Measurements from ENCODE around the gene TIMM44. TPM values are rescaled to one million over a fixed set of nuclear protein-coding genes. Genes with fewer than 3 reads are reported as not detected.
"Not testable (repeated sequence)": the region's sequence is repeated elsewhere in the genome, so short reads cannot be mapped to it uniquely, and the experiment has no call there.

The TIMM44 gene
- total RNA-seq, 2 experiments from 2014 or later, result 48.4 to 50.9 TPM

DNA sequence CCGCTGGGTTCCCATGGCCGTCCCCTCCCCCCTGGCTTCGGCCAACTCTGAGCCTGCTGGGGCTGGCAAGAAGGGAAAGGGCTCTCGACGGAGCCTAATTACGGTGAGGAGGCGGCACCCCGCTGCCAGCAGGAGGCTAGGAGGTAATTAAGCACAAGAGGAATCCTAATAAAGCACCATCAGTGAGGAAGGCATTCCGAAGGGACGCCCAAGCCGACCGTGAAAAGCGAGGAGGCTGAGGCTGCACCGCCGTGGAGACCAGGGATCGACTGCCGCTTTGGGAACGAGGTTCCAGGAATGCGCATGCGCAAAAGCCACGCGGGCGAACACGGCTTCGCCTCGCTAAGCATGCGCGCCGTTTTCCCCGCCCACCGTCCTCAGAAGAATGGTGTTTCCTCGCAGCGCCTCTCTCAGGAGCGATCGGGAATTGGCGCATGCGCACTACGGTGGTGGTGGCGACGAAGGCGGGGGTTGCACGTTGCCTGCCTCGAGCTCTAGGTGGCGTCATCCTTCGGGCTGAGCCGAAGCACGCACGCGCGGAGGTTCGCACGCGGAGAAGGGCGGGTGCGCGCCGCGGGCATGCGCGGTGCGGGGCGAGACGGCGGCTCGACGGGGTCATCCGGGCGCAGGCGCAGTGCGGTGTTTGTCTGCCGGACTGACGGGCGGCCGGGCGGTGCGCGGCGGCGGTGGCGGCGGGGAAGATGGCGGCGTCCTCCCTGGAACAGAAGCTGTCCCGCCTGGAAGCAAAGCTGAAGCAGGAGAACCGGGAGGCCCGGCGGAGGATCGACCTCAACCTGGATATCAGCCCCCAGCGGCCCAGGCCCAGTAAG is 40.0 kb downstream of the TIMM44 start, which contains the start of gene MAP2K7:
TSS of gene MAP2K7 (plus strand) at position 634 of the 830 bp plus-strand sequence. CDS start at position 702, 68 bp downstream.
- peak; percentile 100 for DNase-seq
- ChIA-PET POLR2A (interaction anchor here (0.8 to 1.6 kb wide), 8 partner anchors 8 to 274 kb away, joined by 3 to 25 read pairs (median 7); partner anchors contain the start of genes PET100, SNAPC2, TIMM44 and XAB2), CTCF (interaction anchor here (0.5 to 2.5 kb wide), 14 partner anchors 15 to 335 kb away, joined by 3 to 24 read pairs (median 4); partner anchors contain the start of genes SNAPC2, TIMM44 and TRAPPC5)
- H3K4me3 Mint-ChIP-seq, result peak within 1 kb of the TSS; percentile 85
- H3K9me3 Mint-ChIP-seq, result no peaks in the 10 kb centered on the region
- H3K36me3 Mint-ChIP-seq (ENCODE audit: low read depth), result peaks cover 17% of the 10 kb centered on the region
- peaks cover 30% of the 10 kb centered on the region for H3K4me1 Mint-ChIP-seq
- no peaks in the 10 kb centered on the region for H3K27me3 Mint-ChIP-seq
- H3K27ac Mint-ChIP-seq, result peak within 1 kb of the TSS; percentile 89

DNA sequence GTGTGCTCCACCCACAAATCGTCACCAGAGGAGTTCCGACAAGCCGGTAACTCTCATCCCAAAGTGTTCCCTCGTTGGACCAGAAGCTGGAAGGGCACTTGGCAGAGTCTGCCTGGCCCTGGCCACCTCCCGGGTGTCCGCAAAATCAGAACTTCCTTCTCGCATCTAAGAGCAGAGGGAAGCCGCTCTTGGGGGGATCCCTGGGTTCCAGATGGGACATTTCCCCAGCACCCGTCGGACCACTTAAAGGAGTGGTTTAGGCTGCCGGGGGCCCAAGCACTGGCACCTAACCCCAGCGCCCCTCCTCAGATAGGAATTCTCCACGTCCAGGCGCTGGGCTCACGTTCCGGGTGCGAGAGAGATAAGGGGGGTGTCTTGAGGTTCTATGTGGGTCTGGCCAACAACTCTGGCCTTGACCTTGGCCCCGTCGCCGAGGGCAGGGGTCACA is 40.6 kb downstream of the TIMM44 start:
- Mint-ChIP-seq H3K27ac (peak overlapping the region; percentile 89), H3K9me3 (no peaks in the 10 kb centered on the region)
- POLR2A ChIA-PET, result interaction anchor here (0.8 to 1.6 kb wide), 8 partner anchors 9 to 273 kb away, joined by 3 to 25 read pairs (median 7); partner anchors contain the start of genes PET100, SNAPC2, TIMM44 and TRAPPC5

DNA sequence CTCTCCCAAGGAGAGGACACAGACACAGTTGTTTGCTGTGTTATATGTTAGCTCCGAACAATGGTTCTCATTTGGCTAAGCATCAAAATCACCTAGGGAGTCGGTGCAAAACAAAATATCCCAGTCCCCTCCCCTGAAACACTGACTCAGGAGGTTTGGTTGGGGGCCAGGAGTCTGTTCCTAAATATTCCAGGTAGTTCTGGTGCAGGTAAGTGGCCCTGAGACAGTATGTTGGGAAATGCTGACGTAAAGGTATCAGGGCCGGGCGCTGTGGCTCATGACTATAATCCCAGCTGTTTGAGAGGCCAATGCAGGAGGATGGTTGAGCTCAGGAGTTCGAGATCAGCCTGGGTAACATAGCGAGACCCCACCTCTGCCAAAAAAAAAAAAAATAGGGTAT is 42.1 kb downstream of the TIMM44 start:
- CTCF ChIA-PET, result interaction anchor here (1.1 to 1.4 kb wide), 4 partner anchors 18 to 333 kb away, joined by 3 to 6 read pairs (median 4); no protein-coding TSS in a partner anchor
- no peaks in the 10 kb centered on the region for H3K27me3 Mint-ChIP-seq
- POLR2A ChIA-PET, result interaction anchor here (0.9 kb wide), 1 partner anchor 19 kb away, joined by 5 read pairs; the partner anchor contains the start of gene SNAPC2
- no peaks in the 10 kb centered on the region for H3K9me3 Mint-ChIP-seq
- H3K27ac Mint-ChIP-seq, result no peak overlapping the region
- H3K4me1 Mint-ChIP-seq, result peaks cover 30% of the 10 kb centered on the region
- peaks cover 17% of the 10 kb centered on the region for H3K36me3 Mint-ChIP-seq (ENCODE audit: low read depth)
- H3K4me3 Mint-ChIP-seq, result no peak overlapping the region
- no peak for DNase-seq

More for the DNA sequence above, 40.6 kb downstream of the TIMM44 start:
- H3K27me3 Mint-ChIP-seq, result no peaks in the 10 kb centered on the region
- peaks cover 17% of the 10 kb centered on the region for H3K36me3 Mint-ChIP-seq (ENCODE audit: low read depth)
- peak overlapping the region; percentile 84 for H3K4me3 Mint-ChIP-seq
- CTCF ChIA-PET, result interaction anchor here (0.8 to 2.5 kb wide), 8 partner anchors 16 to 335 kb away, joined by 3 to 24 read pairs (median 6); partner anchors contain the start of genes SNAPC2, TIMM44 and TRAPPC5
- peaks cover 30% of the 10 kb centered on the region for H3K4me1 Mint-ChIP-seq
- no peak for DNase-seq

DNA sequence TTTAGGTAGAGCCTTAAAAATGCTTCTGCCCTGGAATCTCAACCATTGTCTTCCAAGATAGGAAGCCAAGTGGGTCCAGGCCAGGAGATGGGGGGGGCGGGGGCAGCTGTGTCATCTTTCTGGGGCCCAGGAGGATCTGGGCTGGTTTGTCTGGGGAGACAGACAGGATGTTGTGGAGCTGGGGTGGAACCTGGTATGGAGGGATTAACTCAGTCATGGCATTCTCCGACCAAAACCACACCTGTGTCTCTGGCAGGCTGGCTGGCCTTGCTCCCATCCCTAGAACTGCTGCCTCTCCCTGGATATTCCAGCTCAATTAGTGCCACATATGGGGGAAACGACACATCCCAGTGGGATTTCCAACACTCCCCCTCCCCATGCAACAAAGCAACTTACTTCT is 42.5 kb downstream of the TIMM44 start:
- Mint-ChIP-seq H3K36me3 (ENCODE audit: low read depth) (peaks cover 15% of the 10 kb centered on the region), H3K27me3 (no peaks in the 10 kb centered on the region), H3K4me1 (peaks cover 27% of the 10 kb centered on the region), H3K27ac (no peak overlapping the region), H3K9me3 (no peaks in the 10 kb centered on the region), H3K4me3 (no peak overlapping the region)
- CTCF ChIA-PET, result interaction anchor here (1.2 to 1.4 kb wide), 2 partner anchors 17 to 42 kb away, joined by 3 read pairs; partner anchors contain the start of gene TIMM44
- no peak for DNase-seq
- POLR2A ChIA-PET, result interaction anchor here (0.8 kb wide), 1 partner anchor 43 kb away, joined by 4 read pairs; the partner anchor contains the start of gene TIMM44

DNA sequence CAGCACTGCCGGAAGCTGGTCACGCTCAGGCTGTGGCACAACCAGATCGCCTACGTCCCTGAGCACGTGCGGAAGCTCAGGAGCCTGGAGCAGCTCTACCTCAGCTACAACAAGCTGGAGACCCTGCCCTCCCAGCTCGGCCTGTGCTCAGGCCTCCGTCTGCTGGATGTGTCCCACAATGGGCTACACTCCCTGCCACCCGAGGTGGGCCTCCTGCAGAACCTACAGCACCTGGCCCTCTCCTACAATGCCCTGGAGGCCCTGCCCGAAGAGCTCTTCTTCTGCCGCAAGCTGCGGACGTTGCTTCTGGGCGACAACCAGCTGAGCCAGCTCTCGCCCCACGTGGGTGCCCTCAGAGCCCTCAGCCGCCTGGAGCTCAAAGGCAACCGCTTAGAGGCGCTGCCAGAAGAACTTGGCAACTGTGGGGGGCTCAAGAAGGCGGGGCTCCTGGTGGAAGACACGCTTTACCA is 43.0 kb downstream of the TIMM44 start:
- peaks cover 24% of the 10 kb centered on the region for H3K4me1 Mint-ChIP-seq
- no peak overlapping the region for H3K27ac Mint-ChIP-seq
- CTCF ChIA-PET, result interaction anchor here (0.8 to 1.2 kb wide), 2 partner anchors 25 to 43 kb away, joined by 3 read pairs; partner anchors contain the start of gene TIMM44
- no peak for DNase-seq
- no peaks in the 10 kb centered on the region for H3K9me3 Mint-ChIP-seq
- no peak overlapping the region for H3K4me3 Mint-ChIP-seq
- H3K27me3 Mint-ChIP-seq, result no peaks in the 10 kb centered on the region
- H3K36me3 Mint-ChIP-seq (ENCODE audit: low read depth), result peaks cover 11% of the 10 kb centered on the region
- POLR2A ChIA-PET, result interaction anchor here (0.8 to 1.0 kb wide), 2 partner anchors 16 to 43 kb away, joined by 4 read pairs; partner anchors contain the start of gene TIMM44

DNA sequence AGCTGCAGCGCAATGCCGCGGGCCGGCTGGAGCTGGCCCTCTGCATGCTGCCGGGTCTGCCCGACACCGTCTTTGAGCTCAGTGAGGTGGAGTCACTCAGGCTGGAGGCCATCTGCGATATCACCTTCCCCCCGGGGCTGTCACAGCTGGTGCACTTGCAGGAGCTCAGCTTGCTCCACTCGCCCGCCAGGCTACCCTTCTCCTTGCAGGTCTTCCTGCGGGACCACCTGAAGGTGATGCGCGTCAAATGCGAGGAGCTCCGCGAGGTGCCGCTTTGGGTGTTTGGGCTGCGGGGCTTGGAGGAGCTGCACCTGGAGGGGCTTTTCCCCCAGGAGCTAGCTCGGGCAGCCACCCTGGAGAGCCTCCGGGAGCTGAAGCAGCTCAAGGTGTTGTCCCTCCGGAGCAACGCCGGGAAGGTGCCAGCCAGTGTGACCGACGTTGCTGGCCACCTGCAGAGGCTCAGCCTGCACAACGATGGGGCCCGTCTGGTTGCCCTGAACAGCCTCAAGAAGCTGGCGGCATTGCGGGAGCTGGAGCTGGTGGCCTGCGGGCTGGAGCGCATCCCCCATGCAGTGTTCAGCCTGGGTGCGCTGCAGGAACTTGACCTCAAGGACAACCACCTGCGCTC is 43.6 kb downstream of the TIMM44 start:
- no peak overlapping the region for H3K4me3 Mint-ChIP-seq
- no peak overlapping the region for H3K27ac Mint-ChIP-seq
- POLR2A ChIA-PET, result interaction anchor here (1.0 kb wide), 1 partner anchor 16 kb away, joined by 4 read pairs; no protein-coding TSS in a partner anchor
- H3K27me3 Mint-ChIP-seq, result no peaks in the 10 kb centered on the region
- H3K4me1 Mint-ChIP-seq, result peaks cover 19% of the 10 kb centered on the region
- CTCF ChIA-PET, result interaction anchor here (0.8 to 1.2 kb wide), 2 partner anchors 24 to 43 kb away, joined by 3 read pairs; partner anchors contain the start of gene TIMM44
- no peak for DNase-seq
- peaks cover 7% of the 10 kb centered on the region for H3K36me3 Mint-ChIP-seq (ENCODE audit: low read depth)
- H3K9me3 Mint-ChIP-seq, result no peaks in the 10 kb centered on the region

DNA sequence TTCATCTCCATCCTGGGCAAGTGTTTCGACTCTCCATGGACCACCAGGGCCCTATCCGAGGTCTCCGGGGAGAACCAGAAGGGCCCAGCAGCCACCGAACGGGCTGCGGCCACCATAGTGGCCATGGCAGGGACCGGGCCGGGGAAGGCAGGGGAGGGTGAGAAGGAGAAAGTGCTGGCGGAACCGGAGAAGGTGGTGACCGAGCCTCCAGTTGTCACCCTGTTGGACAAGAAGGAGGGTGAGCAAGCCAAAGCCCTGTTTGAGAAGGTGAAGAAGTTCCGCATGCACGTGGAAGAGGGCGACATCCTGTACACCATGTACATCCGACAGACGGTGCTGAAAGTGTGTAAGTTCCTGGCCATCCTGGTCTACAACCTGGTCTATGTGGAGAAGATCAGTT is 44.5 kb downstream of the TIMM44 start:
- H3K4me3 Mint-ChIP-seq, result no peak overlapping the region
- DNase-seq, result no peak
- CTCF ChIA-PET, result interaction anchor here (0.6 kb wide), 1 partner anchor 1603 kb away, joined by 3 read pairs; no protein-coding TSS in a partner anchor
- H3K36me3 Mint-ChIP-seq (ENCODE audit: low read depth), result peaks cover 3% of the 10 kb centered on the region
- POLR2A ChIA-PET, result interaction anchor here (0.7 kb wide), 1 partner anchor 30 kb away, joined by 3 read pairs; no protein-coding TSS in a partner anchor
- H3K27ac Mint-ChIP-seq, result no peak overlapping the region
- peaks cover 13% of the 10 kb centered on the region for H3K4me1 Mint-ChIP-seq
- H3K27me3 Mint-ChIP-seq, result peaks cover 3% of the 10 kb centered on the region
- H3K9me3 Mint-ChIP-seq, result no peaks in the 10 kb centered on the region

DNA sequence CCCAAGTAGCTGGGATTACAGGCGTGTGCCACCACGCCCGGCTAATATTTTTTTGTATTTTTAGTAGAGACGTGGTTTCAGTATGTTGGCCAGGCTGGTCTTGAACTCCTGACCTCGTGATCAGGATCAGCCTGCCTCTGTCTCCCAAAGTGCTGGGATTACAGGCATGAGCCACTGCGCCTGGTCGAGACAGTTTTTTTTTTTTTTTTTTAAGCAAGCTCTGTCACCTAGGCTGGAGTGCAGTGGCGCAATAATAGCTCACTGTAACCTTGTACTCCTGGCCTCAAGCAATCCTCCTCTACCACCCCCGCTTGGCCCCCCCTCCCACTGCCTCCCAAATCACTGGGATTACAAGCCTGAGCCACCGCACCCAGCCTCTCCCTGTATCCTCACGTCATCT is 46.2 kb downstream of the TIMM44 start:
- ChIA-PET CTCF (interaction anchor here (1.1 kb wide), 1 partner anchor 21 kb away, joined by 3 read pairs; no protein-coding TSS in a partner anchor), POLR2A (no interaction called here)
- H3K9me3 Mint-ChIP-seq, result no peaks in the 10 kb centered on the region

DNA sequence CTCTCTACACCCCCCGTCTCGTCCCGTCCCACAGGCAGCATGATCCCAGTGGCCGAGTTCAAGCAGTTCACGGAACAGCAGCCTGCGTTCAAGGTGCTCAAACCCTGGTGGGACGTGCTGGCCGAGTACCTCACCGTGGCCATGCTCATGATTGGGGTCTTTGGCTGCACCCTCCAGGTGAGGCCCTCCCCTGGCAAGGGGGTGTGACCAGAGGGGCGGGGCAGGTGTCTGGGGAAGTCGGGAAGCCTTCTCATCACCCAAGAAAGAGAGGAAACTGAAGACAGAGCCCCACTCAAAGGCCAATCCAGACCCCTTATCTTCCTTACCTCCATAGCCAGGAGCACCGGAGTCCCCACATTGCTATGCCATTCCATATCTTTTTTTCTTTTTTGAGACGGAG is 47.9 kb downstream of the TIMM44 start:
- Mint-ChIP-seq H3K9me3 (no peaks in the 10 kb centered on the region), H3K4me1 (no peaks in the 10 kb centered on the region), H3K27me3 (peaks cover 3% of the 10 kb centered on the region), H3K36me3 (ENCODE audit: low read depth) (no peaks in the 10 kb centered on the region), H3K27ac (no peak overlapping the region), H3K4me3 (no peak overlapping the region)
- DNase-seq, result no peak
- ChIA-PET CTCF (no interaction called here), POLR2A (no interaction called here)

More for the DNA sequence above, 46.2 kb downstream of the TIMM44 start:
- peaks cover 1% of the 10 kb centered on the region for H3K4me1 Mint-ChIP-seq
- H3K36me3 Mint-ChIP-seq (ENCODE audit: low read depth), result no peaks in the 10 kb centered on the region
- H3K27ac Mint-ChIP-seq, result no peak overlapping the region
- peaks cover 3% of the 10 kb centered on the region for H3K27me3 Mint-ChIP-seq
- no peak for DNase-seq
- no peak overlapping the region for H3K4me3 Mint-ChIP-seq

DNA sequence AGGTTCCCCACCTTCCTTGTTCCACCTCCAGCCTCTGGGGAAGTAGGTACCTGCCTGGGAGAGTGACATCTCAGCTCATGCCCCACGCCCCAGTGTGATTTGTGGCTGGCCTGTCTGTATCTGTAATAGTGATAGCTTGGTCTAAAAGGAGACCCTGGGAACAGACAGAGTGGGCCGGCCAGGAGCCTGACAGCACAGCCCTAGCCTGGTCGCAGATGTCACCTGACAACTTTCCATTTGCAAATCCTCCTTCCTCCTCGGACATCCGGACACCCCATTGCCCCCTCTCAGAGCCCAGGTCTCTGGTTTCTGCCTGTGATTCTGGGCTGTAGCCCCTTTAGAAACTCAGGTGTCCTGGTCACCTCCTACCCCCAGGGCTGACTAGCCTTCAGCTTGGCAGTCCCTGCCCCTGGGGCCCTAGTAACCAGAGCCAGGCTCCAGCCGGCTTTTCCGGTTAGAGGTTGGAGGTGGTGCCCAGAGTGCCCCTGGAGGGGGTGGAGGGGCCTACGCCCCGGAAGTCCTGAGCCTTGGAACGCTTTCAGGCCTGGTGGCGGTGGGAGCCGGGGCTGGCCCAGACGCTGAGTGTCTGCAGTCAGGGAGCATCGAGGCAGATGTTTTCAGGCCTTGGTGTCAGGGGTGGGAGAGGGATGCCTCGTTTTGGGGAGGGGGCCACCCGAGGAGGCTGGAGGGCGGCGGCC is 48.7 kb downstream of the TIMM44 start:
- no peak for DNase-seq
- Mint-ChIP-seq H3K27me3 (peaks cover 3% of the 10 kb centered on the region), H3K9me3 (no peaks in the 10 kb centered on the region), H3K36me3 (ENCODE audit: low read depth) (no peaks in the 10 kb centered on the region), H3K27ac (no peak overlapping the region), H3K4me1 (no peaks in the 10 kb centered on the region), H3K4me3 (no peak overlapping the region)
- CTCF ChIA-PET, result no interaction called here
- POLR2A ChIA-PET, result no interaction called here

DNA sequence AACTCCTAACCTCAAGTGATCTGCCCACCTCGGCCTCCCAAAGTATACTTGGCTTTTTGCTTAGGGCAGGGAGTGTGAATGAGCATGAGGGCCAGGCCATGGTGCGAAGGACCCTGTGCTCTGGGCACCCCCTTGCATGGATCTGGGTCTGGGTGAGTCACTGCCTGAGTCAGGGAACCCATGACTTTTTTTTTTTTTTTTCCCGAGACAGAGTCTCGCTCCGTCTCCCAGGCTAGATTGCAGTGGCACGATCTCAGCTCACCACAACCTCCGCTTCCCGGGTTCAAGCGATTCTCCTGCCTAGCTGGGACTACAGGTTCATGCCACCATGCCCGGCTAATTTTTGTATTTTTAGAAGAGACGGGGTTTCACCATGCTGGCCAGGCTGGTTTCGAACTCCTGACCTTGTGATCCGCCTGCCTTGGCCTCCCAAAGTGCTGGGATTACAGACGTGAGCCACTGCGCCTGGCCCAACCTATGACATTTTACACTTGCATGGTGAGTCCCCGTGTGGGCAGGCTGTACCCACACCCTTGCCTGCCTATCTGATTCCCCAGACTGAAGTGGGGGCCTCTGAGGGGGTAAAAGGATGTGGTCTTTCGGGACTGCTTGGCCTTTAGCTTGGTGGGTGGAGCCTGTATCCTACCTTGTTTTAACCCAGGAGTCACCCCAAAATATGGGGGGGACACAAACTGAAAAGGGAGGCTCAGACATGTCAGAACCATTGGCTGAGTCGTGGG is 49.9 kb downstream of the TIMM44 start:
- H3K9me3 Mint-ChIP-seq; H3K4me3 Mint-ChIP-seq; H3K27me3 Mint-ChIP-seq; CTCF ChIA-PET; H3K27ac Mint-ChIP-seq; POLR2A ChIA-PET; H3K36me3 Mint-ChIP-seq (ENCODE audit: low read depth); H3K4me1 Mint-ChIP-seq; DNase-seq: not testable (repeated sequence)
